G401.6 (cell line): ENCODE data around the gene RNFT2.
"Not testable (repeated sequence)": the region's sequence is repeated elsewhere in the genome, so short reads cannot be mapped to it uniquely, and the experiment has no call there.

Experiments used
- FAIRE-seq: peaks from 2 replicates; lab custom pipeline; 2012; peaks lifted over from hg19 to GRCh38; lab: Jason Lieb, UNC

The RNFT2 gene

DNA sequence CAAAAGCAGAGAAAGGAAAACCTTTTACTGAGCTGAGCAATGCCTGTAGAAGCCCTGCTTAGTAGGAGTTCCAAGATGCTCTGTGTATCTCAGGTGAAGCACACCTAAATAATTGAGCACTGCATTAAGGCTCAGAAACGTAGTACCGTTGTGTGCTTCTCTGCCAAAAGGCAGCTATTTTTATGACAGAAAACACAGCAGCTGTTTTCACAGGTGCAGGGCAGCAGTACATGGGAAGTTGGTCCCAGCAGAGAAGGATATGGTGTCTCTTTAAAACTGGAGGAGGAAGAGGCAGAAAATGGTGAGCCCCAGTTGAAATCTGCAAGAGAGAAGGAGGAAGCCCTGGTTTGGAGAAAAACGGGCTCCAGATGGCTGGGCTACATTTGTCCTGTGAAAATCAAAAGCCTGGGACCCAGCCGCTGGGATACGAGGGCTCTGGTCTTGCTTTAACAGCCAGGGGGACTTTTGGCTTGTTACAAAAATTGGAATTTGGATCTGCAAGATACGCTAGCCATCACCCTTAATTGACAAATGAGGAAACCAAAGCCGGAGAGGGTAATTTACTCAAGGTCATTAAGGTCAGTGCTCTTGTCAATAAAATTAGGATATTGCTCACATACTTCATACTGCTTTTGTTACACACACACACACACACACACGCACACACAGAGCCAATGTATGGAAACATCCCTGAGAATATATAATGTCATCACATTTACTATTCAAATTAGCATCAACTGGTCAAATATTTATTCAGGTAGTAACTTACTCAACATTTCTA lies 27.6 kb upstream of the RNFT2 start:
- no peak for FAIRE-seq

DNA sequence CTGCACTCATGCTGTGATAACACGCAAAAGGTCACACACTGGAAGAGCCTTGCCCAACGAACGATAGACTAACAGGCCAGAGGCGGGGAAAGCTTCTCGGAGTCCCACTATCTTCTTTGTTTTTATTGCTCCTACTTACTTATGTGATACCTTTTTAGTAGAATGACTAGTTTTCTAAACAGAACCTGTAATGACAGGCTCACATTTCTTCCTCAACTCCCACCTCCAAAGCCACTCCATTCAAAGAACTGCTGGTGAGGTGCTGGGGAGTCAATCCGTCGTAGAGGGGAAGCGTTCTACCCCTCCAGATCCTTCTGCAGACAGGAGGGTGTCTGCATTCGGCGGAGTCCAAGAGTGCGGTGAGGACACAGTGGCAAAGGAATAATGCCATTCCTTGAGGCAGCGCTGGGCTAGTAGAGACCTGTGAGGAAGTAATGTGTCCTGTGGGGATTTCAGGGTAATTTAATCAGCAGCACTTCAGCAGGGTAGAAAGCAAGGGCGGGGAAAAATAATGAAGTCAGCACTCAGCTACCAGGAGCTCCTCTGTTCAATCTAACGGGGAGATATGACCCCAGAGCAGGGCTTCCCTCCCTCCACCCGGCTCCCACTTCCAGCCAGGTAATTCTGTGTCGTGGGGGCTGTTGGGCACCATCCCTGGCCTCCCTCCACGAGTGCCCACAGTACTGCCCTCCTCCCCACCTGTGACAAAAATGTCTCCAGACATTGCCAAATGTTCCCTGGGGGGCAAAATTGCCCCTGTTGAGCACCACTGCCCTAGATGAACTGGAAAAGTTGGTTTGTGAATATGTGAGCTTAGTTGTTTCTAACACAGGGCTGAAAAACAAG lies 25.4 kb upstream of the RNFT2 start:
- no peak for FAIRE-seq

DNA sequence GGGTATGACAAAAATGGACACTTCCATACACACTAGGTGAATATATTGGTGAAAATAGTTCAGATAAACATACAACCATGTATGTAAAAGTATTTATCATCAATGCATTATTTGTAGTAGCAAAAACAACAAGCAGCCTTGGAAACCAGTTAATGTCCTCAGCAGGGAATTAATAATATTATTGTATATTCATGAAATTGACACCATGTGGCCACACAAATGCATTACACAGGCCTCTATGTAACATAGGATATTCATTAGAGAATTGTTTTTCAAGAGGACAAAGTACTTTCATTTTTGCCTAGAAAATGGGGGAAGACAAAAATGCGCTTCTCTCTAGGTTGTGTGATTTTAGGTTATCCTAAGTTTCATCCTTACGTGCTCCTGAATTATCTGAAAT lies 24.6 kb upstream of the RNFT2 start:
- FAIRE-seq = no peak

DNA sequence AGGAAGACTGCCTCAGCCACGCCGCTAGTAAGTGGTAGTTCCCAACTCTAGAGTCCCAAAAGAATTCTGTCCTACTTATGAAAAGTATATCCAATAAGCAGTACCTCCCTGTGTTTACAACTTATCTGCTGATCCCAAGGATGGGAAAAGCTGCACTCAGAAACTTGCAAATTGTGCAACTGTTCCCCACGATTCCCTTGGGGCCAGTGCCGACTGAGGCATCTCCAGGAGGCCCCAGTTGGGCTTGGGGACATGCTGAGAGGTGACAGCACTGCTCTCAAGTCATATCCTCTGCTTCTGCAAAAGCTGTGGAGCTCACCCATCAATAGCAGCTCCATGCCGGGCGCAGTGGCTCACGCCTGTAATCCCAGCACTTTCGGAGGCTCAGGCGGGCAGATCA lies 23.9 kb upstream of the RNFT2 start:
- no peak for FAIRE-seq

DNA sequence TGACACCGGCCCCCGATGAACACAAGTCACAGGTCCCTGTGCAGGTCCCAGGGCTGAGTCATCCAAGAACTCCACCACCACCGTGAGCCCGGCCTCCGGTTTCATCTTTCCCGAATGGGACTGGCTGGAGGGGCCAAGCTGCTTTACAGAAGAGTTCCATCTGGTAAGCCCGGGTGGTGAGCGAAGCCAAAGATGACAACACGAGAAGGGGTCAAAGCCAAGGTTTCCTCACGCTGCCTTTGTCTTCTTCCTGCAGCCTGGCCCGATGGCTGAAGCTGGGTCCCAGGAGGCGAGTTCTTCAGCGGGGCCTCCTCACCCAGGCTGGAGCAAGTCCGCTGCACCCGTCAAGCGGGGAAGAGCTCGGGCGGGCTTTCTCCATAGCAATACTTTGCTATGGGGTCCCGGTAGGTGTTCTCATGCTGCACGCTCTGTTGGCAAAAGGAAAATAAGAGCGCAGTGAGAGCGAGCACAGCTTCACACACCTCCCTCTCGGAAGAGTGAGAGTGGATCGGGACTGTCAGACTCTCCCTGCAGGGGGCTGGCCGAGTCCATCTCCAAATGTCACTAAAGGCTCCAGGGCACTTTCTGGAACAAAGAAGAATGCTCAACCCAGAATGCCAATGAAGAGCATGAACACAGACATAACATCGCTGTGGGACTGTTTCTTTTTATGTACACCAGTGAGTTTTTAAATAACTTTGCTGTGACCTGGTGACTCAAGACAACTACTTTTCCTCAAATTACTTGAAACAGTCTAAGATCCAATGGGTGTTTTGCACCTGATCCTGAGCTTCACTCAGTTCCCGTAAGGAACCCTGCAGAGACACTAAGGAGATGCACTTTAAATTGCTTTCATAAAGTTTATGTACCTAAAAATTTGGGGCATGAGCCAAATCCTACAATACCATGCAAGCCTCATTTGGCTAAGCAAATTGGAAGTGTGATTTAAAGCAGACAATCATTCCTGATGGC lies 20.4 kb upstream of the RNFT2 start:
- FAIRE-seq = no peak

DNA sequence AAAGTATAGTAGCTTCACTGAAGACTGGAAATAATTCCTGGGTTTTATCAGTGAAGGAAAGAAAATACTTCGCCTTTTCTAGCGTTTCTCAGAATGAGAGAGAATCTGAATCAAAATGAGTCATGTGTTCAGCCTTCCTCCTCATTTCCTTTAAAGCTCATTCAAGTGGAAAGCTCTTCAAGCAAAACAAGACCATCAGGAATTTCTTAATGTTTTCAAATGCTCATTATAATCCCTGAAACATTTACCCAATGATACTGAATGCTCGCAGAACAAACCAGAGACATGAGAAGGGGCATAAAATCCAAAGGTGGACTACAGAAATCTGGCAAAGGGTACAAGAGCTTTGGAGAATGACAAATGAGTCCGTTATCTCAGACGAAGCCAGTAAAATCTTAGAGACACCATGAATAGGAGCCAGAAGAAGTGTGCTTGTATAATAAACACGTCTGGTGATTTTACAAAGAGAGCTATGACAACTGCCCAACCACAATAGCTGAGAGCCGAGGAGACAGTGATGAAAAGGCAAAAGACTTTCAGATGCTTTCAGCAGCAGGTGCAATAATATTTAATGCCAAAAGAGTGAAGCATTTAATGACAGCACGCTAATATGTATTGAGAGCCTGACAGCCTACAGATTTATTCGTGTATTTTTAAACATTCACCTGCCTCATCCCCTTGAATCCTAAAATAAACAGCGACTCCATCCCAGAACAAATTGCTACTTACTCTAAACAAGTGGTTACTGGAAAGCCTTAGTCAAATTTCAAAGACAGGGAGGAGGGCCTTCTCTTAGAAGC lies 19.3 kb upstream of the RNFT2 start:
- no peak for FAIRE-seq

DNA sequence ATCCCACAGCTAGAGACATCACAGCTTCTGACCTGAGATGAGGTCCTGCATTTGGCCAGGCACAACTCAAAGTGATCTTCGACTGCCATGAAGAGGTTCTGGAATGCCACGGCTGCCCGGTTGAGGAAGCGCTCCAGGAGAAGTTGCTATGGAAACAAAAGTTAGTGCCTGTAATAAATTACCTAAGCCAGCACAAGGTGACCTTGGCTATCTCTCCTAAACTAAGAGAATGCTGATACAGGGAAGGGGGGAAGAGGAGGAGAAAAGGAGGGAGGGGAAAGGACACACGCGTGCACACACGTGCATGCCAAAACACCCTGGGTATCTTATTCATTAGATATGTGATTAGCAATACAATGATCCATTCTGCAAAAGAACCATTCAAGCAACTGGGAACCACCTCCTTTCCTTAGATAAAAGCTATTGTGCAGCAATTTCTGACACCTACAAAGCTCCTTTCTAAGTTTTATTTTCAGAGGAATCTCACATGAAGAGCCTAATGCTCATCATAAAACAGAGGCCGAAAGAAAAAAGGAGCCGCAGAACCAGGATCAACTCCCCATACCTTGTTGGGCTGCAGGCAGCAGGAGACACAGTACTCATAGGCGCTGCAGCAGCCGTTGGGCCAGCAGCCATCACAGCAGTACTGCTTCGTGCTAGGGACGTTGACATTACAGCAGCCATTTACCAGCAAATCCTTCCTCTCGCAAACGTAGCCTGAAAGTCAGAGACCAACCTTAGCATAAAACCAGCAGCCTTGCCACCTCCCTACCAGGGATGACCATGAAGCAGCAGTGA lies 18.2 kb upstream of the RNFT2 start:
- FAIRE-seq = no peak

DNA sequence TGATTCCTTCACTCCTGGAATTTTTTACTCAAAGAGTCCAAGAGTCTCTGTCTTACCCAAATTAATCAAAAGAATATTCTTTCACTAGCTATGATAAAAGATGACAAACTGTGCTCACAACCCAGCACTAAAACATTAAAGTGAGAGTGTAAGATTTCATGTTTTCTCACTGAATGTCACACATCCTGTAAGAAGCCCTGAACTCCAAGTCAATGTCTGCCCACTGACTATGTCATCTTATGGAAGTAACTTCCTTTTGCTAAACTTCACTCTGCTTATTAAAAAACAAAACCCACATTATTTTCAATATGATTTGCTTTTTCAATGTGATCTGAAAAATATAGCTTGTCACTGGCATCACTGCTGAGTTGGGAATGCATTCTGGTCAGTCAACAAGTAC lies 15.9 kb upstream of the RNFT2 start:
- no peak for FAIRE-seq

DNA sequence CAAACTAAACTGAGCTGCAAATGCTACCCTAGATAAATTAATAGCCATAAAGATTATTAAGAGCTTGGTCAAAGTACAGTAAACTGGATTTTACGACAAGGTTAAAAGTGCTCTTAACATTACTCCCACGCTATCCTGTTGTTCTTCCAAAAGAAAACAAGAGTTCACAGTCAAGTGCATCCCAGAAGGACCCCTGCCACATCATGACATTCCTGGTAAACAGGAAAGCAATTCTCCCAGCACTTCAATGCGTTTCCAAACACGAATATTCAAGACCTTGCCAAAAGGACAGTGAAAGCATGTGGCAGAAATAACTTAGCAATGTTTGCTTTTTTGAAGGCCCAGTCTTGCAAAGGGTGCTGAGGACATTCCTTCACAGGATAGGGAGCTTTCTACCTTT lies 11.4 kb upstream of the RNFT2 start:
- no peak for FAIRE-seq

DNA sequence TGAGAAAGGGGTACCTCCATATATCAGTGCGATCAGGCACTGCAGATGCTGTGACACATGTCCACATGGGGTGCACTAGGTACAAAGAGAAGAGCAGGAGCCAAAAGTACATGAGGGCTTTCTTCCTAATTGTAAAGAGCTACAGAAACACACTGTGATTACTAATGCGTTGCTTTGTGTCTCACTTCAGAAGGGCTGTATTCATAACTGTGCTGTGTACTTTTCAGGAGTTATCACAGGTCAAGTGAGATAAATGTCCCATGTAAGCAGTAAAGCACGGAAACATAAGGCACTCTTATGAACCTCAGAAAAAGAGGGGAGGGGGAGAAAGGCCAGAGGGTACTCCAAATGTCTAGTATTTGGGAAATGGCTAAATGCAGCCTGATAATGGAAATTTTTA lies 10.9 kb upstream of the RNFT2 start:
- no peak for FAIRE-seq

DNA sequence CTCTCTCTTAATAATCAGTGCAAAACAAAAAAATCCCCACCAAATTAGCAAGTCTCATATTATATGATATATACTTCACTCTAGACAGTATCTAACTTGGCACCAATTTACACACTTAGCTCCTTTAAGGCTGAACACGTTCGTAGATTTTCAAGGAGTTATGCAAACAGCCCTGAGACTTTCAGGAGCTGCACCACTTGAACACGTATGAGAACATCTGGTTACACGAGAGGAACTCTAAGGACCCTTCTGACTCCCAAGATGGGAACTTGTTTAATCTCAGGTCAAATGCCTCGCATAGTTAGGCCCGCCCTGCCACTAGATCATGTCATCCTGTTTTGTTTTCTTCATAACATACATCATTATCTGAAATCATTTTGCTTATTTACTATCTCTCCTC lies 10.2 kb upstream of the RNFT2 start:
- FAIRE-seq = no peak

DNA sequence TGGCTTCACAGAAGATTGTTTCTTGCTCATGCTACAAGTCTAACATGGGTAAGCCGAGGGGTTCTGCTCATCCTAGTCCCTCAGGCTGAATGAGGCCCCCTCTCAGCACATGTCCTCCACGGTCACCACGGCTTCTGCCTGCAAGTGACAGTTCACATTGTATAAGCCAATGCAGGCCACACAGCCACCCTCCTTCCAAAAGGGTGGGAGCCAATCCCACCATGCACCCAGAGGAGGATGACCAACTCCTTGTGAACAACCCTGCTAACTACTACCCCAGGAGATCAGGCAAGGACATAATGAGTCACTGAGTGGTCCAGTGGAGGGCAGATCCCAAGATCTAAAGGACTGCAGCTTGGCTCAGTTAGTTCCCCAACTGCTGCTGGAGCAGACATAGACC lies 6.3 kb upstream of the RNFT2 start:
- no peak for FAIRE-seq

DNA sequence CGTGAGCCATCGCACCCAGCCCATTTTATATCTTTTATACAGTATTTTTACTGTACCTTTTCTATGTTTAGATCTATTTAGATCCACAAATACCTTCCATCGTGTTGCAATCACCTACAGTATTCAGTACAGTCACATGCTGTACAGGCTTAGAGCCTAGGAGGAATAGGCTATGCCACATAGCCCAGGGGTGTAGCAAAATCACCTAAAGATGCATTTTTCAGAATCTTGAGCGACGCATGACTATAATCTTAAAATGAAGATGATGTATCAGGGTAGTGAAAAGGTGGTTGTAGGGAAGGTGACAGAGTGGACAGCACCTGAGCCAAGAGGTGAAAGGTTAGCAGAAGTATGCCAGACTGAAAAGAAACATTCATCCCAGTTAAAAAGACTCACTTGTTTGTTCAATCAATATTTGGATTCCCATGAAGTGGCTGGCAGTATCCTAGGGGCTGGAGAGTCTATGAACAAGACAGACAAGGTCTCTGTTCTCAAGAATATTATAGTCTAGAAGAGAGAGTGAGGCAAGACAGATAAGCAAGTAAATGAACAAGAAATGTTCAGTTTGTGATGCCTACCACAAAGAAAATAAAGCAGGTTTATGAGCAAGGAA lies 3.9 kb upstream of the RNFT2 start:
- no peak for FAIRE-seq

DNA sequence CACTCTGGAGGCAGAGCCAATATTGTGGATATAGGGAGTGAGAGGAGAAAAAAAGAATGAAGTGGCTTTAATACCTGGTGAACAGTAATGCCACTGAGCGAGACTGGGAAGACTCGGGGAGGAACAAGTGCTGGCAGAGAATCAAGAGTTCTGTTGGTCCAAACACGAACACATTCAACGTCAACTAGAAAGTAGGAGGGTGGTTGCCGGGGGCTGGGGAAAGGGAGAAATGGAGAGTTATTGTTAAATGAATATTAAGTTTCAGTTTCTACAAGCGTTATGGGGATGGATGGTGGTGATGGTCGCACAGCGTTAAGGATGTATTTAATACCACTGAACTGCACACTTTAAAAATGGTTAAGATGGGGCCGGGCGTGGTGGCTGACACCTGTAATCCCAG lies 3.0 kb upstream of the RNFT2 start:
- no peak for FAIRE-seq

DNA sequence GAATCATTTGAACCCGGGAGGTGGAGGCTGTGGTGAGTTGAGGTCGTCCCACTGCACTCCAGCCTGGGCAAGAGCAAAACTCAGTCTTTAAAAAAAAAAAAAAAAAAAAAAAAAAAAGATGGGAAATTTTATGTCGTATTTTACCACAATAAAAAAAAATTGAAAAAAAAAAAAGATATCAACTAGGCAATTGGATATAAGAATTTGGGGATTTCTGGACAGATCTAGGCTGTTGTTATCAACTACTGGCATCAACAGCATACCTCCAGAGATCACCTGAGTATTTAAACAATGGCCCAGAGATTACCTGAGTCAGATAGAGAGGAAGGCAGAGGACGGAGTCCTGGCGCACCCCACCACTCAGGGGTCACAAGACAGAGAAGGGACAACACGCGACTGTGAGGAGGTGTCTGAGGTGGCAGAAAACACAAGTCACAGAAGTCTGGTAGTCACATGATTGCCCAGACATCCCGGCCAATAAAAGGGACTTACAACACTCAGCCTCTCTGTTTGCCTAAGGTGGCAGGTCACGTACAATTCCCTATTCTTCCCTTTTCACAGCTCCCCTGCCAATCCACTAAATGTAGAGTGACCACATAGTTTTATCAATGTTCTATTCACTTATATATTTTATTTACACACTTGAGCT lies 2.0 kb upstream of the RNFT2 start:
- no peak for FAIRE-seq

DNA sequence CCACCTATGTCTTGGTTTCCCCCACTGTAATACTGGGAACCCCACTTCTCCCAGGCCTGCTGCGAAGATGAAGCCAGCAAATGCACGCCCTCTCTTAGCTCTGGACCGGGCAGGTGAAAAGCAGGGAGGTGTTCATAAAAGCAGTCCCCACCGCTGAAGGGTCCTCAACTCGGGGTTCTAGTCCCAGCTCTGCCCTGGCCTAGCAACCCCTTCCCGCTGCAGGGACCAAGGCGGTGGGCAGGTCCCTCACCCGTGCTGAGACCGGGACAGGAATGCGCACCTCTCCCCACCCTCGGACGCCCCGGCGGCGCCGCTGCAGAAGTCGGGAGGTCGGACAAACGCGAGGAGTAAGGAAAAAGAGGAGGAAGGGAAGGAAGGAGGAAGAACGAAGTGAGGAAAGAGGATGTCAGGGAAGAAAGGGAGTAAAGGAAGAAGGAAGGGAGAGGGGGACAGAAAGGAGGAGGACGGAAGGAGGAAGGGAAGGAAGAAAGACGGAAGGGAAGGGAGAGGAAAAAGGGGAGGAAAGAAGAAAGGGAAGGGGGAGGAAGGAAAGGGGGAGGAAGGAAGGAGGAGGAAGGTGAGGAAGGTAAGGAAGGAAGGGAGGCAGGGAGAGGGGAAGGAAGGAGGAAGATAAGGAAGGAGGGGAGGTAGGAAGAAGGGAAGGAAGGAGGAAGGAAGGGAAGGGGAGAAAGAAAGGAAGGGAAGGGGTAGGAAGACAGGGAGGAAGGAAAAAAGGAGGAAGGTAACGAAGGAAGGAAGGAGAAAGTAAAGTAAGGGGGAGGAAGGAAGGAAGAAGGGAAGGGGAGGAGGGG lies 947 bp upstream of the RNFT2 start:
- FAIRE-seq = no peak

DNA sequence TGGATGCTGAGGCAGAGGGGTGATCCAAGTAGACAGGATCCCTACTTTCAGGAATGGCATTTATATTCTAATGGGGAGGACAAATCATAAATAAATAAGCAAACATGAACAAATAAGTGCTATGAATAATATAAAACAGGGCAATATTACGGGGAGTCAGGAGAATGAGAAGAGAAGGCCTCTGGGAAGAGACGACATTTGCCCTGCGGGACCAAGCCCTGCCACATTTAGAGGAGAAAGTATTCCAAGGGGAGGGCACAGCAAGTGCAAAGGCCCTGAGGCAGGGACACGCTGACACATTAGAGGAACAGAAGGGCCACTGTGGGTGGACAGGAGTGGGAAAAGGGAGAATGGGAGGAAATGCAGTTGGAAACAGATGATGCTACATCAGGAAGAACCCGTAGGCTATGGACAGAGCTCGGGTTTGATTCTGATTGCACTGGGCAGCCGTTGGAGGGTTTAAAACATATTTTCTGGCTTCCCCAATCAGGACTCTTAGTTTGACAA lies 1.3 kb downstream of the RNFT2 start:
- FAIRE-seq = no peak

DNA sequence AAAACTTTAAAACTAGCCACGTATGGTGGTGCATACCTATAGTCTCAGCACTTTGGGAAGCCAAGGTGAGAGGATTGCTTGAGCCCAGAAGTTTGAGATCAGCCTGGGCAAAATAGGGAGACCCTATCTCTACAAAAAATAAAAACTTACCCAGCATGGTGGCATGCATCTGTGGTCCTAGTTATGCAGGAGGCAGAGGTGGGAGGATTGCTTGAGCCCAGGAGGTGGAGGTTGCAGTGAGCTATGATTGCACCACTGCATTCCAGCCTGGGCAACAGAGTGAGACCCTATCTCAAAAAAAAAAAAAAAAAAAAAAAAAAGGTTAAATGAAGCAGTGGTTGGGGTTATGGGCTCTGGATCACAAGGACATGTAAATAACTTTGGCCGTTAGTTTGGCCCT lies 4.7 kb downstream of the RNFT2 start:
- not testable (repeated sequence) for FAIRE-seq

DNA sequence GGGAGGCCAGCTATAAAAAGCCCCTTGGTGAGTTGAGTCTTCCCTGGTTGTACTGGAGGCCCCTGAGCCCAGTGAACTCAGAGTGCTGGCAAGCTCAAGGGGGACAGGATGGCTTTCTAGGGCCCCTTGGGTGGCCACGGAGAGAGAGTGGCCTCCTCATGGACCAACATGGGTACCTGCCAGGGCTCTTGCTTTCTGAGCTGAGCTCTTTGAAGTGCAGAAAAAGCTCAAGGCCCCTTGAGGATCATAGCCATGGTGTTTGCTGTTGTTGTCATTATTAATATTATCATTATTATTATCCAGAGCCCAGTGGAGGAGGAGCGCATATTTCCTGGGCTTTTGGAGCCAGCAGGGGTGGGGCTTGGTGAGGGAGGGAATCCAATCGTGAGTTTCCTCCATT lies 6.7 kb downstream of the RNFT2 start:
- FAIRE-seq = no peak
